HG03064 (cell line): ENCODE data around the gene BAZ1B.

Experiments used
- ATAC-seq: cut with Tn5 transposase; IDR thresholded peaks from one replicate; pipeline ENCODE4 v1.9.1; 2021; ENCODE audit warnings: low read depth; ENCODE audit not compliant: unreplicated experiment

The BAZ1B gene

GRCh38 chr7:73391396-73391795 is 130.7 kb downstream of the BAZ1B start:
- ATAC-seq = no peak
